ENCODE data around the gene PLA2G4E.

GRCh38 chr15:41984622-41985021, 36.2 kb downstream of the PLA2G4E start:
- TF ChIP-seq POLR2A (IDR thresholded peaks at IDR 0.05) (no peak), CTCF (IDR thresholded peaks at IDR 0.05) (no peak), EP300 (IDR thresholded peaks at IDR 0.05) (no peak)
